ENCODE results near the gene RAPGEF2. TPM values are rescaled to one million over a fixed set of nuclear protein-coding genes. Genes with fewer than 3 reads are reported as not detected.
A peak's percentile ranks its signal among the peaks of the same experiment; 100 is the strongest.

Gene RAPGEF2
- total and polyA plus RNA-seq, 9 of the 15 experiments (the other 6 are each of a cell fraction or from before 2014, with no cell fraction given) = 3.1 to 32.6 (median 23.1) TPM

DNA sequence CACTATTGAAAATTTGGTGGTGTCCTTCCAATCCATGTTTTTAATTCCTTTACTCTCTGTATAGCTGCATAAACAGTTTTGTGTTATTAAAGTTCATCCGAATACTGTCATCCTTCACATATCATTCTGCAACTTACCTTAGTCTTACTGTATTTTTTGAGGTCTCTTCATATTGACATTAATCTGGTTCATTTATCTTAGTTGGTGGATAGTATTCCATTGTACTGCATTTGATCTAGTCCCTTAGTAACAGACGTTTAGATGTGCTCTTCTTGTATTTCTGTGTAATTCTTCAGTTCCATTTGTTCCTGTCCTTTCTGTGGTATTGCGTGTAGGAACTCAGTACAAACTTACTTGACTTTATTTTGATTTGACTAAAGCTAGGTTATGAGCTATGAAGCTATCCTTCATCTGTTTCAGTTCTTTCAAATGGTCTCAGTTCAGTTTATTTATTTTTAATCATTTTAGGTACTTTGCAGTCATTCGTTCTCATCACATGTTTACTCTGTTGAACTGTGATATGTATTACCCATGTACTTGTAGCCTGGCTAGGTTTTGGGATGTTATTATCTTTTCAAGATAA lies 41.3 kb downstream of the RAPGEF2 start (continued):
- TF ChIP-seq ETV5 (CRISPR knock-in tag; IDR thresholded peaks at IDR 0.05; ENCODE audit: low read depth) = no peak

DNA sequence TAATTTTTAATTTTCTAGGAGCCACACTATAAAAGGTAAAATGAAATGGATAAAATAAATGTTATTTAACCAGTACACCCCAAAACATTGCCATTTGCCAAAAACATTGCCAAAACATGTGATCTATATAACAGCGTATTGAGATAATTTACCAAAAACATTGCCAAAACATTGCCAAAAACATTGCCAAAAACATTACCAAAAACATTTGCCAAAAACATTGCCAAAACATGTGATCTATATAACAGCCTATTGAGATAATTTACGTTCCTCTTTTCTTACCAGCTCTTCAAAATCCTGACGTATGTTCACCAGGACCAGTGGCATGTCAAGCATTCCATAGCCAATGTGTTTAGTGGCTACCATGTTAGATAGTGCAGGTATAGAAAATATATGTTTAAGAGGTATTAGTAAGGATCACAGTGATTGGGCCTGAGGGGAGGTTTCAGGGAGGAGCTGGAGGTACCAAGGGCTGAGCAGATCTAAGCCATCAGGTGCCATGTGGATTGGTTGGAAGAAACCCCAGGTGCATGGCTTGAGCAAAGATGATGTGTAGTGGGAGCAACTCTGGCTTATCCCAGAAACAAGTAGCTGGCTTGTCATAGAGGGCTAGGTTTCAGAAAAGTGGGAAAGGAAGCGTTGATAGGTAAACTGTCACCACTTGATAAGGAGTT lies 42.6 kb downstream of the RAPGEF2 start:
- Histone ChIP-seq H3K4me1 (replicated peaks in 1 of 2; ENCODE audit: control insufficient read depth in 2 of 2, insufficient read depth in 2 of 2, low read length in 2 of 2) (peaks cover 12 to 37% of the 10 kb centered on the region in 2 experiments; a peak in 4 of 5 replicates), H3K9me3 (replicated peaks; ENCODE audit: control insufficient read depth, insufficient read depth, low read depth, low read length) (no peaks in the 10 kb centered on the region), H3K36me3 (ENCODE audit: control insufficient read depth, insufficient read depth, low read length) (no peaks in the 10 kb centered on the region), H3K4me3 (no peak overlapping the region), H4K20me1 (replicated peaks; ENCODE audit: control insufficient read depth, insufficient read depth, low read length) (no peaks in the 10 kb centered on the region), H3K79me2 (ENCODE audit: control insufficient read depth, insufficient read depth, low read length) (peaks cover 88% of the 10 kb centered on the region), H3K9ac (ENCODE audit: insufficient read depth in 1 of 2, low read depth in 2 of 2, low read length in 2 of 2) (peak overlapping the region in 1 of 2 experiments; percentile 29; a peak in 1 of 4 replicates), H2AFZ (ENCODE audit: low read depth, low read length) (no peak overlapping the region), H3K4me2 (ENCODE audit: insufficient read depth, low read length) (peak overlapping the region; percentile 69), H3K9me1 (ENCODE audit: control insufficient read depth, insufficient read depth, low read length) (no peaks in the 10 kb centered on the region), H3K27ac (ENCODE audit: extremely low read depth, low read depth, low read length) (peak overlapping the region; percentile 43; the same call in 2 of the 3 replicates), H3K27me3 (ENCODE audit: control insufficient read depth in 2 of 2, insufficient read depth in 2 of 2, low read length in 2 of 2) (no peaks in the 10 kb centered on the region)
- WGBS (ENCODE audit: insufficient coverage, low coverage, missing lambda C conversion rate) = 48% methylated on average over 4 of the region's 4 CpGs
- in situ Hi-C loops (cut with MboI) (no loop called here), intact Hi-C loops (cut with micrococcal nuclease) (no loop called here)
- ATAC-seq = peak; percentile 69
- POLR2A ChIA-PET = interaction anchor here (0.6 to 1.3 kb wide), 4 partner anchors 9 to 55 kb away, joined by 3 to 5 read pairs (median 3); no protein-coding TSS in a partner anchor
- DNase-seq (ENCODE audit: extremely low read depth in 1 of 4, low spot score in 3 of 4) = peak; percentile 46 to 62 (median 58)
- peak; percentile 78 for FAIRE-seq
- BruUV-seq (replicated peaks) = no TSS peak
- CTCF ChIA-PET (ENCODE audit: low intra/inter-chr PET ratio) = no interaction called here
- no peak for TF ChIP-seq ZNF124 (CRISPR knock-in tag; IDR thresholded peaks at IDR 0.05)
- TF ChIP-seq, protein P1, sequence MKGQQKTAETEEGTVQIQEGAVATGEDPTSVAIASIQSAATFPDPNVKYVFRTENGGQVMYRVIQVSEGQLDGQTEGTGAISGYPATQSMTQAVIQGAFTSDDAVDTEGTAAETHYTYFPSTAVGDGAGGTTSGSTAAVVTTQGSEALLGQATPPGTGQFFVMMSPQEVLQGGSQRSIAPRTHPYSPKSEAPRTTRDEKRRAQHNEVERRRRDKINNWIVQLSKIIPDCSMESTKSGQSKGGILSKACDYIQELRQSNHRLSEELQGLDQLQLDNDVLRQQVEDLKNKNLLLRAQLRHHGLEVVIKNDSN (CRISPR knock-in tag; IDR thresholded peaks at IDR 0.05) = no peak
- TF ChIP-seq ARID1B (IDR thresholded peaks at IDR 0.05) = peak; percentile 68; the same call in 1 of the 2 replicates
- TF ChIP-seq, protein P2, sequence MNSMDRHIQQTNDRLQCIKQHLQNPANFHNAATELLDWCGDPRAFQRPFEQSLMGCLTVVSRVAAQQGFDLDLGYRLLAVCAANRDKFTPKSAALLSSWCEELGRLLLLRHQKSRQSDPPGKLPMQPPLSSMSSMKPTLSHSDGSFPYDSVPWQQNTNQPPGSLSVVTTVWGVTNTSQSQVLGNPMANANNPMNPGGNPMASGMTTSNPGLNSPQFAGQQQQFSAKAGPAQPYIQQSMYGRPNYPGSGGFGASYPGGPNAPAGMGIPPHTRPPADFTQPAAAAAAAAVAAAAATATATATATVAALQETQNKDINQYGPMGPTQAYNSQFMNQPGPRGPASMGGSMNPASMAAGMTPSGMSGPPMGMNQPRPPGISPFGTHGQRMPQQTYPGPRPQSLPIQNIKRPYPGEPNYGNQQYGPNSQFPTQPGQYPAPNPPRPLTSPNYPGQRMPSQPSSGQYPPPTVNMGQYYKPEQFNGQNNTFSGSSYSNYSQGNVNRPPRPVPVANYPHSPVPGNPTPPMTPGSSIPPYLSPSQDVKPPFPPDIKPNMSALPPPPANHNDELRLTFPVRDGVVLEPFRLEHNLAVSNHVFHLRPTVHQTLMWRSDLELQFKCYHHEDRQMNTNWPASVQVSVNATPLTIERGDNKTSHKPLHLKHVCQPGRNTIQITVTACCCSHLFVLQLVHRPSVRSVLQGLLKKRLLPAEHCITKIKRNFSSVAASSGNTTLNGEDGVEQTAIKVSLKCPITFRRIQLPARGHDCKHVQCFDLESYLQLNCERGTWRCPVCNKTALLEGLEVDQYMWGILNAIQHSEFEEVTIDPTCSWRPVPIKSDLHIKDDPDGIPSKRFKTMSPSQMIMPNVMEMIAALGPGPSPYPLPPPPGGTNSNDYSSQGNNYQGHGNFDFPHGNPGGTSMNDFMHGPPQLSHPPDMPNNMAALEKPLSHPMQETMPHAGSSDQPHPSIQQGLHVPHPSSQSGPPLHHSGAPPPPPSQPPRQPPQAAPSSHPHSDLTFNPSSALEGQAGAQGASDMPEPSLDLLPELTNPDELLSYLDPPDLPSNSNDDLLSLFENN (IDR thresholded peaks at IDR 0.05; ENCODE audit: low read depth in 2 of 2, low read length in 2 of 2) = no peak
- TF ChIP-seq CBFA2T3 (IDR thresholded peaks at IDR 0.05) = peak; percentile 74
- TF ChIP-seq MAFF (IDR thresholded peaks at IDR 0.05; ENCODE audit: low read length) = no peak
- TF ChIP-seq HNRNPLL (IDR thresholded peaks at IDR 0.05; ENCODE audit: low read depth, low read length, poor library complexity, severe bottlenecking) = no peak
- TF ChIP-seq, protein P3, sequence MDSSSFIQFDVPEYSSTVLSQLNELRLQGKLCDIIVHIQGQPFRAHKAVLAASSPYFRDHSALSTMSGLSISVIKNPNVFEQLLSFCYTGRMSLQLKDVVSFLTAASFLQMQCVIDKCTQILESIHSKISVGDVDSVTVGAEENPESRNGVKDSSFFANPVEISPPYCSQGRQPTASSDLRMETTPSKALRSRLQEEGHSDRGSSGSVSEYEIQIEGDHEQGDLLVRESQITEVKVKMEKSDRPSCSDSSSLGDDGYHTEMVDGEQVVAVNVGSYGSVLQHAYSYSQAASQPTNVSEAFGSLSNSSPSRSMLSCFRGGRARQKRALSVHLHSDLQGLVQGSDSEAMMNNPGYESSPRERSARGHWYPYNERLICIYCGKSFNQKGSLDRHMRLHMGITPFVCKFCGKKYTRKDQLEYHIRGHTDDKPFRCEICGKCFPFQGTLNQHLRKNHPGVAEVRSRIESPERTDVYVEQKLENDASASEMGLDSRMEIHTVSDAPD (CRISPR knock-in tag; IDR thresholded peaks at IDR 0.05) = peak; percentile 94
- TF ChIP-seq ZNF224 (CRISPR knock-in tag; IDR thresholded peaks at IDR 0.05) = no peak
- TF ChIP-seq MYC (IDR thresholded peaks at IDR 0.05; ENCODE audit: low read depth, low read length) = no peak
- no peak for TF ChIP-seq MYC (CRISPR knock-in tag; IDR thresholded peaks at IDR 0.05; ENCODE audit: borderline replicate concordance, low read depth)
